Endothelial cell (in vitro differentiated cells): ENCODE data around the gene CEP44. TPM values are rescaled to one million over a fixed set of nuclear protein-coding genes. Genes with fewer than 3 reads are reported as not detected.

ENCODE experiments used
- DNase-seq: peaks from one replicate; pipeline ENCODE4 v3.0.0; 2021; ENCODE audit warnings: low spot score
- H3K27ac Mint-ChIP-seq: one replicate; pipeline ENCODE4 v1.8.0; 2021; ENCODE audit warnings: mixed read lengths, inconsistent platforms; ENCODE audit not compliant: unreplicated experiment
- H3K27me3 Mint-ChIP-seq: one replicate; pipeline ENCODE4 v1.8.0; 2021; ENCODE audit warnings: mild to moderate bottlenecking, moderate library complexity, mixed read lengths, inconsistent platforms; ENCODE audit not compliant: unreplicated experiment
- H3K36me3 Mint-ChIP-seq: one replicate; pipeline ENCODE4 v1.8.0; 2021; ENCODE audit warnings: mild to moderate bottlenecking, low read depth, mixed read lengths, inconsistent platforms; ENCODE audit not compliant: unreplicated experiment
- H3K4me1 Mint-ChIP-seq: one replicate; pipeline ENCODE4 v1.8.0; 2021; ENCODE audit warnings: mild to moderate bottlenecking, mixed read lengths, inconsistent platforms; ENCODE audit not compliant: unreplicated experiment
- H3K4me3 Mint-ChIP-seq: one replicate; pipeline ENCODE4 v1.8.0; 2021; ENCODE audit warnings: mild to moderate bottlenecking, mixed read lengths, inconsistent platforms; ENCODE audit not compliant: unreplicated experiment
- H3K9me3 Mint-ChIP-seq: one replicate; pipeline ENCODE4 v1.8.0; 2021; ENCODE audit warnings: mixed read lengths, inconsistent platforms; ENCODE audit not compliant: unreplicated experiment
- total RNA-seq: library from RNA; stranded (reverse); fragmentation: NEBNext Ultra II Directional; extraction: Animal tissue kit (Norgen Biotek cat#: 25700); gene quantifications from one replicate; pipeline ENCODE4 v1.2.1, GENCODE V29; 2021; ENCODE audit not compliant: unreplicated experiment
- TF ChIP-seq, protein P1 (sequence below): fragments of 200-600 bp; sonication (generic); IDR thresholded peaks from one replicate; pipeline ENCODE4 v1.5.0; 2021; ENCODE audit warnings: antibody characterized with exemption; ENCODE audit not compliant: unreplicated experiment

Gene CEP44
- total RNA-seq, 1 donor from 2014 or later = 9.5 TPM

DNA sequence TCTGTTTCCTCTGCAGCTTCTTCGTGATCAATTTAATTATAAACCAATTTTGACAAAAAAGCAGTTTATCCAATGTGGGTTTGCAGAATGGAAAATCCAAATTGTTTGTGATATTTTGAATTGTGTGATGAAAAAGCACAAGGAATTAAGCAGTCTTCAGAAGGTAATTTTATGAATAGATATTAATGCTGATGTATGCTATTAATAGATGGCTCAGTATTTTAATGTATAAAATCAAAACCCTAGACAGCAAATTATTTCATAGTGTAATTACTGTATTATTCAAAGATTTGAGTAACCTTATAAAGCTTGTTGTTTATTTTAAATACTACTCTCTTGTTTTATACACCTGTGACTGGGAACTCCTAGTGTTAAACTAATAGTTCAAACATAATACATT, 20.0 kb downstream of the CEP44 start:
- no peaks in the 10 kb centered on the region for H3K4me1 Mint-ChIP-seq
- H3K9me3 Mint-ChIP-seq = no peaks in the 10 kb centered on the region
- TF ChIP-seq, protein P1, sequence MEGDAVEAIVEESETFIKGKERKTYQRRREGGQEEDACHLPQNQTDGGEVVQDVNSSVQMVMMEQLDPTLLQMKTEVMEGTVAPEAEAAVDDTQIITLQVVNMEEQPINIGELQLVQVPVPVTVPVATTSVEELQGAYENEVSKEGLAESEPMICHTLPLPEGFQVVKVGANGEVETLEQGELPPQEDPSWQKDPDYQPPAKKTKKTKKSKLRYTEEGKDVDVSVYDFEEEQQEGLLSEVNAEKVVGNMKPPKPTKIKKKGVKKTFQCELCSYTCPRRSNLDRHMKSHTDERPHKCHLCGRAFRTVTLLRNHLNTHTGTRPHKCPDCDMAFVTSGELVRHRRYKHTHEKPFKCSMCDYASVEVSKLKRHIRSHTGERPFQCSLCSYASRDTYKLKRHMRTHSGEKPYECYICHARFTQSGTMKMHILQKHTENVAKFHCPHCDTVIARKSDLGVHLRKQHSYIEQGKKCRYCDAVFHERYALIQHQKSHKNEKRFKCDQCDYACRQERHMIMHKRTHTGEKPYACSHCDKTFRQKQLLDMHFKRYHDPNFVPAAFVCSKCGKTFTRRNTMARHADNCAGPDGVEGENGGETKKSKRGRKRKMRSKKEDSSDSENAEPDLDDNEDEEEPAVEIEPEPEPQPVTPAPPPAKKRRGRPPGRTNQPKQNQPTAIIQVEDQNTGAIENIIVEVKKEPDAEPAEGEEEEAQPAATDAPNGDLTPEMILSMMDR = no peak
- H3K27ac Mint-ChIP-seq = no peak overlapping the region
- H3K4me3 Mint-ChIP-seq = no peak overlapping the region
- no peaks in the 10 kb centered on the region for H3K27me3 Mint-ChIP-seq
- DNase-seq = no peak
- no peaks in the 10 kb centered on the region for H3K36me3 Mint-ChIP-seq

DNA sequence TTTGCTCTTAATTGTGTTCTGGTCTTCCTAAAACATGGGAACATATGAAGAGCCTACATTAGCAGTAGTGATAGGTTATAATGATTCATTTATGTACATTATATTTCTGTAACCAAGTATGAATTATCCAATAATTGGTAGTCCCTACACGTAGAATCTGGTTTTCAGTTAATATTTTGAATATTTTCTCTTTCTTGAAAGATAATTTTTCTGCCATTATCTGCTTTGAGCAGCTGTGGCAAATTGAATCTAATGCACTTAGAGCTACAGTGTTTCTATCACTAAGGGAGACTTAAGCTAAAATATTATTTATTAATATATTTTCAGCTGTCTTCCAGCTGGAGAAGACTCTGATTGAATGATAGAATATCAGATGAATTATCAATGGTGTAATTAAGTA, 21.0 kb downstream of the CEP44 start:
- H3K4me3 Mint-ChIP-seq = no peak overlapping the region
- no peaks in the 10 kb centered on the region for H3K36me3 Mint-ChIP-seq
- no peak overlapping the region for H3K27ac Mint-ChIP-seq
- no peaks in the 10 kb centered on the region for H3K9me3 Mint-ChIP-seq
- H3K27me3 Mint-ChIP-seq = no peaks in the 10 kb centered on the region
- H3K4me1 Mint-ChIP-seq = no peaks in the 10 kb centered on the region
- DNase-seq = no peak
- TF ChIP-seq, protein P1 = no peak

DNA sequence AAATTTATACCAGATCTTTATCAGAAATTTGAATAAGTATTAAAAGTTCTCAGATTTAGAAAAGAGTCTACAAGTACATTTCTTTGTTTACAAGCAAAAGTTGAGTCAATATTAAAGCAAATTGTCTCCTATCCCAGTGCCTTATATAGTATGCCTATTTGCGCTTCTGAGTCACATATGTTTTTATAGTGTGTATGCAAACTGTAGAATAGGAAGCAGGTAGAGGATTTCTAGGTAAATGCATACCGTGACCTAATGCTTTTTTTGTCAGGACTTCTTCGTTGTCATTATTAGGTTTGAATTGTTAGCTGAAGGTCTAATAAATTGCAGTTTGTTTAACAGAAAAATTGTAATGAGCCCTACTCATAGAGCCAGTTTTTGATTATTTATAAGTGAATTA, 22.2 kb downstream of the CEP44 start:
- Mint-ChIP-seq H3K36me3 (no peaks in the 10 kb centered on the region), H3K27me3 (no peaks in the 10 kb centered on the region), H3K9me3 (no peaks in the 10 kb centered on the region), H3K4me1 (no peaks in the 10 kb centered on the region), H3K27ac (no peak overlapping the region), H3K4me3 (no peak overlapping the region)
- TF ChIP-seq, protein P1 = no peak
- no peak for DNase-seq

DNA sequence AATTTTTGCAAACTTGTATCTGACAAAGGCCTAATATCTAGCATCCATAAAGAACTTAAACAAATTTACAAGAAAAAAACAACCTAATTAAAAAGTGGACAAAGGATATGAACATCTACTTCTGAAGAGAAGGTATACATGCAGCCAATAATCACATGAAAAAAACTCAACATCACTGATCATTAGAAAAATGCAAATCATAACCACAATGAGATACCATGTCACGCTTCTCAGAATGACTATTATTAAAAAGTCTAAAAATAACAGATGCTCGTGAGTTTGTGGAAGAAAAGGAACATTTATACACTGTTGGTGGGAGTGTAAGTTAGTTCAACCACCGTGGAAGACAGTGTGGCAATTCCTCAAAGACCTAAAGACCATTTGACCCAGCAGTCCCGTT, 24.0 kb downstream of the CEP44 start:
- Mint-ChIP-seq H3K27me3 (no peaks in the 10 kb centered on the region), H3K4me3 (no peak overlapping the region), H3K4me1 (no peaks in the 10 kb centered on the region), H3K27ac (no peak overlapping the region), H3K36me3 (no peaks in the 10 kb centered on the region), H3K9me3 (no peaks in the 10 kb centered on the region)
- TF ChIP-seq, protein P1 = no peak
- no peak for DNase-seq

DNA sequence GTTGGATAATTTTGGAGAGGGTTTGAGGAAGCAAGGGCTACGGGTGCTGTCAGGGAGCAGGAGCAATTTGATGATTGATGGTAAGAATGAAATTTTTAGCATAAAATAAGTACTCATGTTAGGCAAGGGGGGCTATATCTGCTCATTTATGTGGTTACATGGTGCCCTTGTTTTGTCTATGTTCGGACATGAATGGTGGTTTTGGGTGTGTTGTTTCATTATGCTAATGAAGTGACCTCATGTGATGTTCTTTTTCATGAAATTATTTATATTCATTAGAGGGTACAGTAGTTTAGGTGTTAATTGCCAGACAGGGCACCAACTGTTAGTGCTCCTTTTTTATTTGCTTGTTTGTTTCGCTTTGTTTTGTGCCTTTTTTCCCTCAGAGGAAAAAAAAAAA, 29.3 kb downstream of the CEP44 start:
- no peak for DNase-seq
- no peaks in the 10 kb centered on the region for H3K27me3 Mint-ChIP-seq
- no peaks in the 10 kb centered on the region for H3K9me3 Mint-ChIP-seq
- TF ChIP-seq, protein P1 = no peak
- H3K27ac Mint-ChIP-seq = no peak overlapping the region
- H3K4me3 Mint-ChIP-seq = no peak overlapping the region
- H3K36me3 Mint-ChIP-seq = no peaks in the 10 kb centered on the region
- H3K4me1 Mint-ChIP-seq = no peaks in the 10 kb centered on the region
